Activated CD8-positive, alpha-beta T cell treated with anti-CD3 and anti-CD28 coated beads, Interleukin-2, amount 10 ng/mL, durations not matched to agents 7 days and 5 days (primary cell): ENCODE measurements around the gene CAV3. TPM values are rescaled to one million over a fixed set of nuclear protein-coding genes. Genes with fewer than 3 reads are reported as not detected.
"Not testable (repeated sequence)": the region's sequence is repeated elsewhere in the genome, so short reads cannot be mapped to it uniquely, and the experiment has no call there.

Source experiments
- ATAC-seq: fragments of 150-1000 bp; cut with Tn5 transposase; one replicate; pipeline ENCODE4 v1.10.0; 2021; ENCODE audit warnings: moderate library complexity
- CTCF ChIA-PET: fragments of 350-600 bp; sonication (Branson Sonifier 250); formaldehyde crosslinking; loops from one replicate; lab custom pipeline; 2021; ENCODE audit warnings: antibody characterized with exemption; lab: Charles Lee
- POLR2A ChIA-PET: fragments of 350-600 bp; sonication (Branson Sonifier 250); formaldehyde crosslinking; loops from one replicate; lab custom pipeline; 2021; ENCODE audit warnings: antibody characterized with exemption; lab: Charles Lee
- DNase-seq: peaks from one replicate; pipeline ENCODE4 v3.0.0-alpha.2; 2020
- H3K27ac Mint-ChIP-seq: one replicate; pipeline ENCODE4 v1.8.0; 2021; ENCODE audit warnings: mild to moderate bottlenecking, mixed read lengths
- H3K27me3 Mint-ChIP-seq: one replicate; pipeline ENCODE4 v1.8.0; 2021; ENCODE audit warnings: low read depth, mixed read lengths
- H3K36me3 Mint-ChIP-seq: one replicate; pipeline ENCODE4 v1.8.0; 2021; ENCODE audit warnings: low read depth, mixed read lengths
- H3K4me1 Mint-ChIP-seq: one replicate; pipeline ENCODE4 v1.8.0; 2021; ENCODE audit warnings: low read depth, mixed read lengths
- H3K4me3 Mint-ChIP-seq: one replicate; pipeline ENCODE4 v1.8.0; 2021; ENCODE audit warnings: mild to moderate bottlenecking, mixed read lengths
- H3K9me3 Mint-ChIP-seq: one replicate; pipeline ENCODE4 v1.8.0; 2022; ENCODE audit warnings: mixed read lengths; ENCODE audit not compliant: insufficient read depth
- total RNA-seq, 2 experiments: library from RNA; stranded (reverse); gene quantifications; one replicate each; pipeline ENCODE4 v1.2.3, GENCODE V29; 2021

The CAV3 gene
- not detected for total RNA-seq

- ATAC-seq: no peak
- ChIA-PET POLR2A (no interaction called here), CTCF (no interaction called here)
- peaks cover 4% of the 10 kb centered on the region for H3K27me3 Mint-ChIP-seq
- no peaks in the 10 kb centered on the region for H3K36me3 Mint-ChIP-seq
- no peak for DNase-seq
- H3K4me1 Mint-ChIP-seq: no peaks in the 10 kb centered on the region
- no peak within 1 kb of the TSS for H3K27ac Mint-ChIP-seq
- no peak within 1 kb of the TSS for H3K4me3 Mint-ChIP-seq
- no peaks in the 10 kb centered on the region for H3K9me3 Mint-ChIP-seq
Observed at GRCh38 chr3:8733332-8734094, at the start of gene CAV3. Gene CAV3 (plus strand): TSS chr3:8733802. CDS start chr3:8733877, 75 bp downstream.

- H3K4me1 Mint-ChIP-seq, ATAC-seq, H3K4me3 Mint-ChIP-seq, H3K27me3 Mint-ChIP-seq, H3K9me3 Mint-ChIP-seq, H3K27ac Mint-ChIP-seq, H3K36me3 Mint-ChIP-seq, POLR2A ChIA-PET, CTCF ChIA-PET, DNase-seq: not testable (repeated sequence)
Observed at GRCh38 chr3:8684992-8685391, 48.6 kb upstream of the CAV3 start.

- DNase-seq, H3K36me3 Mint-ChIP-seq, CTCF ChIA-PET, H3K27ac Mint-ChIP-seq, H3K4me1 Mint-ChIP-seq, H3K4me3 Mint-ChIP-seq, H3K27me3 Mint-ChIP-seq, H3K9me3 Mint-ChIP-seq, ATAC-seq, POLR2A ChIA-PET: not testable (repeated sequence)
Observed at GRCh38 chr3:8691295-8691694, 42.3 kb upstream of the CAV3 start.

- no peaks in the 10 kb centered on the region for H3K36me3 Mint-ChIP-seq
- peaks cover 26% of the 10 kb centered on the region for H3K9me3 Mint-ChIP-seq
- H3K4me1 Mint-ChIP-seq: no peaks in the 10 kb centered on the region
- H3K4me3 Mint-ChIP-seq: no peak overlapping the region
- H3K27me3 Mint-ChIP-seq: no peaks in the 10 kb centered on the region
- POLR2A ChIA-PET: no interaction called here
- DNase-seq: no peak
- ATAC-seq: no peak
- no peak overlapping the region for H3K27ac Mint-ChIP-seq
- CTCF ChIA-PET: no interaction called here
Observed at GRCh38 chr3:8702560-8702959, 31.0 kb upstream of the CAV3 start.

- Mint-ChIP-seq H3K27ac (no peak overlapping the region), H3K27me3 (no peaks in the 10 kb centered on the region), H3K4me1 (no peaks in the 10 kb centered on the region), H3K9me3 (peaks cover 26% of the 10 kb centered on the region), H3K4me3 (no peak overlapping the region), H3K36me3 (no peaks in the 10 kb centered on the region)
- ATAC-seq: no peak
- DNase-seq: no peak
- CTCF ChIA-PET: no interaction called here
- POLR2A ChIA-PET: no interaction called here
Observed at GRCh38 chr3:8705575-8705974, 28.0 kb upstream of the CAV3 start.

- peaks cover 21% of the 10 kb centered on the region for H3K9me3 Mint-ChIP-seq
- ChIA-PET POLR2A (no interaction called here), CTCF (no interaction called here)
- ATAC-seq (no peak), DNase-seq (no peak)
- H3K36me3 Mint-ChIP-seq: no peaks in the 10 kb centered on the region
- H3K4me3 Mint-ChIP-seq: no peak overlapping the region
- H3K27me3 Mint-ChIP-seq: no peaks in the 10 kb centered on the region
- H3K4me1 Mint-ChIP-seq: no peaks in the 10 kb centered on the region
- H3K27ac Mint-ChIP-seq: no peak overlapping the region
Observed at GRCh38 chr3:8709287-8709686, 24.3 kb upstream of the CAV3 start.

GRCh38 chr3:8709801-8710507 is 23.6 kb upstream of the CAV3 start:
- Mint-ChIP-seq H3K27me3 (no peaks in the 10 kb centered on the region), H3K36me3 (no peaks in the 10 kb centered on the region), H3K4me1 (no peaks in the 10 kb centered on the region), H3K4me3 (no peak overlapping the region), H3K9me3 (peaks cover 14% of the 10 kb centered on the region), H3K27ac (no peak overlapping the region)
- ChIA-PET CTCF (no interaction called here), POLR2A (no interaction called here)
- ATAC-seq (no peak), DNase-seq (no peak)

GRCh38 chr3:8712045-8712907 is 21.3 kb upstream of the CAV3 start:
- no peak overlapping the region for H3K27ac Mint-ChIP-seq
- DNase-seq: no peak
- POLR2A ChIA-PET: no interaction called here
- no peaks in the 10 kb centered on the region for H3K36me3 Mint-ChIP-seq
- no peaks in the 10 kb centered on the region for H3K4me1 Mint-ChIP-seq
- H3K27me3 Mint-ChIP-seq: no peaks in the 10 kb centered on the region
- no peak for ATAC-seq
- CTCF ChIA-PET: no interaction called here
- H3K9me3 Mint-ChIP-seq: no peaks in the 10 kb centered on the region
- H3K4me3 Mint-ChIP-seq: no peak overlapping the region

- ATAC-seq (no peak), DNase-seq (no peak)
- ChIA-PET POLR2A (no interaction called here), CTCF (no interaction called here)
- H3K4me1 Mint-ChIP-seq: no peaks in the 10 kb centered on the region
- H3K4me3 Mint-ChIP-seq: no peak overlapping the region
- no peaks in the 10 kb centered on the region for H3K9me3 Mint-ChIP-seq
- H3K27ac Mint-ChIP-seq: no peak overlapping the region
- H3K36me3 Mint-ChIP-seq: no peaks in the 10 kb centered on the region
- H3K27me3 Mint-ChIP-seq: no peaks in the 10 kb centered on the region
Observed at GRCh38 chr3:8712908-8713255, 20.7 kb upstream of the CAV3 start.

GRCh38 chr3:8713901-8714759 is 19.5 kb upstream of the CAV3 start:
- no peak overlapping the region for H3K4me3 Mint-ChIP-seq

GRCh38 chr3:8715757-8716156 is 17.8 kb upstream of the CAV3 start:
- ATAC-seq, CTCF ChIA-PET, POLR2A ChIA-PET, H3K9me3 Mint-ChIP-seq, H3K4me3 Mint-ChIP-seq, H3K36me3 Mint-ChIP-seq, H3K27me3 Mint-ChIP-seq, H3K27ac Mint-ChIP-seq, DNase-seq, H3K4me1 Mint-ChIP-seq: not testable (repeated sequence)

More at GRCh38 chr3:8713901-8714759, 19.5 kb upstream of the CAV3 start:
- POLR2A ChIA-PET: no interaction called here
- Mint-ChIP-seq H3K9me3 (no peaks in the 10 kb centered on the region), H3K4me1 (no peaks in the 10 kb centered on the region), H3K36me3 (no peaks in the 10 kb centered on the region), H3K27ac (no peak overlapping the region), H3K27me3 (no peaks in the 10 kb centered on the region)
- DNase-seq (no peak), ATAC-seq (no peak)
- CTCF ChIA-PET: interaction anchor here (0.6 kb wide), 2 partner anchors 9 to 10 kb away, joined by 3 to 4 read pairs; no protein-coding TSS in a partner anchor
